Measurements from ENCODE around the gene EPC2. TPM values are rescaled to one million over a fixed set of nuclear protein-coding genes. Genes with fewer than 3 reads are reported as not detected.

The EPC2 gene
- total and polyA plus RNA-seq, 2 of the 8 experiments (the other 6 are each of a cell fraction or from before 2014, with no cell fraction given): 16.1 to 25.7 TPM

DNA sequence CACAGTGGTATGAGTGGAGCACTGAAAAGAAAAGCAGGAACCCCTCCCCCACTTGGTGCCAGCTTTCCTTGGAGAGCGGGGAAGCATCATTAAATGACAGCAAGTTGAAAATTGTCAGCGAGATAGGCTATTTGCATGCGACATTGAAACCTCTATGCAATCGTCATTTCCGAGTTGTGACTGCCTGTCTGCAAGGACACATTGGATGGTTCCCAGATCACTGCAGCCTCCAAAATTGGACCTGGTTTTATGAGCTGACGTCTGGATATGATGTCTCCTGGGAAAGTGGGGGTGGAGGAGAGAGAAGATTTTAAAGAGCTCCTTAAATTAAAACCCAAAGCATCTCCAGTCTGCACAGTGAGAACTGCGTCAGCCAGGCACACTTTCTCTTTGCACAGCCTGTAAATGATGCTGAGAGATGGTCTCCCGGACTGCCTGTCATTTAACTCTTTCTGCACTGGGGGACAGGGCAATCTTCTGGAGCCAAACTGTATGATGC, 172.7 kb downstream of the EPC2 start (continued):
- TF ChIP-seq, protein P1, sequence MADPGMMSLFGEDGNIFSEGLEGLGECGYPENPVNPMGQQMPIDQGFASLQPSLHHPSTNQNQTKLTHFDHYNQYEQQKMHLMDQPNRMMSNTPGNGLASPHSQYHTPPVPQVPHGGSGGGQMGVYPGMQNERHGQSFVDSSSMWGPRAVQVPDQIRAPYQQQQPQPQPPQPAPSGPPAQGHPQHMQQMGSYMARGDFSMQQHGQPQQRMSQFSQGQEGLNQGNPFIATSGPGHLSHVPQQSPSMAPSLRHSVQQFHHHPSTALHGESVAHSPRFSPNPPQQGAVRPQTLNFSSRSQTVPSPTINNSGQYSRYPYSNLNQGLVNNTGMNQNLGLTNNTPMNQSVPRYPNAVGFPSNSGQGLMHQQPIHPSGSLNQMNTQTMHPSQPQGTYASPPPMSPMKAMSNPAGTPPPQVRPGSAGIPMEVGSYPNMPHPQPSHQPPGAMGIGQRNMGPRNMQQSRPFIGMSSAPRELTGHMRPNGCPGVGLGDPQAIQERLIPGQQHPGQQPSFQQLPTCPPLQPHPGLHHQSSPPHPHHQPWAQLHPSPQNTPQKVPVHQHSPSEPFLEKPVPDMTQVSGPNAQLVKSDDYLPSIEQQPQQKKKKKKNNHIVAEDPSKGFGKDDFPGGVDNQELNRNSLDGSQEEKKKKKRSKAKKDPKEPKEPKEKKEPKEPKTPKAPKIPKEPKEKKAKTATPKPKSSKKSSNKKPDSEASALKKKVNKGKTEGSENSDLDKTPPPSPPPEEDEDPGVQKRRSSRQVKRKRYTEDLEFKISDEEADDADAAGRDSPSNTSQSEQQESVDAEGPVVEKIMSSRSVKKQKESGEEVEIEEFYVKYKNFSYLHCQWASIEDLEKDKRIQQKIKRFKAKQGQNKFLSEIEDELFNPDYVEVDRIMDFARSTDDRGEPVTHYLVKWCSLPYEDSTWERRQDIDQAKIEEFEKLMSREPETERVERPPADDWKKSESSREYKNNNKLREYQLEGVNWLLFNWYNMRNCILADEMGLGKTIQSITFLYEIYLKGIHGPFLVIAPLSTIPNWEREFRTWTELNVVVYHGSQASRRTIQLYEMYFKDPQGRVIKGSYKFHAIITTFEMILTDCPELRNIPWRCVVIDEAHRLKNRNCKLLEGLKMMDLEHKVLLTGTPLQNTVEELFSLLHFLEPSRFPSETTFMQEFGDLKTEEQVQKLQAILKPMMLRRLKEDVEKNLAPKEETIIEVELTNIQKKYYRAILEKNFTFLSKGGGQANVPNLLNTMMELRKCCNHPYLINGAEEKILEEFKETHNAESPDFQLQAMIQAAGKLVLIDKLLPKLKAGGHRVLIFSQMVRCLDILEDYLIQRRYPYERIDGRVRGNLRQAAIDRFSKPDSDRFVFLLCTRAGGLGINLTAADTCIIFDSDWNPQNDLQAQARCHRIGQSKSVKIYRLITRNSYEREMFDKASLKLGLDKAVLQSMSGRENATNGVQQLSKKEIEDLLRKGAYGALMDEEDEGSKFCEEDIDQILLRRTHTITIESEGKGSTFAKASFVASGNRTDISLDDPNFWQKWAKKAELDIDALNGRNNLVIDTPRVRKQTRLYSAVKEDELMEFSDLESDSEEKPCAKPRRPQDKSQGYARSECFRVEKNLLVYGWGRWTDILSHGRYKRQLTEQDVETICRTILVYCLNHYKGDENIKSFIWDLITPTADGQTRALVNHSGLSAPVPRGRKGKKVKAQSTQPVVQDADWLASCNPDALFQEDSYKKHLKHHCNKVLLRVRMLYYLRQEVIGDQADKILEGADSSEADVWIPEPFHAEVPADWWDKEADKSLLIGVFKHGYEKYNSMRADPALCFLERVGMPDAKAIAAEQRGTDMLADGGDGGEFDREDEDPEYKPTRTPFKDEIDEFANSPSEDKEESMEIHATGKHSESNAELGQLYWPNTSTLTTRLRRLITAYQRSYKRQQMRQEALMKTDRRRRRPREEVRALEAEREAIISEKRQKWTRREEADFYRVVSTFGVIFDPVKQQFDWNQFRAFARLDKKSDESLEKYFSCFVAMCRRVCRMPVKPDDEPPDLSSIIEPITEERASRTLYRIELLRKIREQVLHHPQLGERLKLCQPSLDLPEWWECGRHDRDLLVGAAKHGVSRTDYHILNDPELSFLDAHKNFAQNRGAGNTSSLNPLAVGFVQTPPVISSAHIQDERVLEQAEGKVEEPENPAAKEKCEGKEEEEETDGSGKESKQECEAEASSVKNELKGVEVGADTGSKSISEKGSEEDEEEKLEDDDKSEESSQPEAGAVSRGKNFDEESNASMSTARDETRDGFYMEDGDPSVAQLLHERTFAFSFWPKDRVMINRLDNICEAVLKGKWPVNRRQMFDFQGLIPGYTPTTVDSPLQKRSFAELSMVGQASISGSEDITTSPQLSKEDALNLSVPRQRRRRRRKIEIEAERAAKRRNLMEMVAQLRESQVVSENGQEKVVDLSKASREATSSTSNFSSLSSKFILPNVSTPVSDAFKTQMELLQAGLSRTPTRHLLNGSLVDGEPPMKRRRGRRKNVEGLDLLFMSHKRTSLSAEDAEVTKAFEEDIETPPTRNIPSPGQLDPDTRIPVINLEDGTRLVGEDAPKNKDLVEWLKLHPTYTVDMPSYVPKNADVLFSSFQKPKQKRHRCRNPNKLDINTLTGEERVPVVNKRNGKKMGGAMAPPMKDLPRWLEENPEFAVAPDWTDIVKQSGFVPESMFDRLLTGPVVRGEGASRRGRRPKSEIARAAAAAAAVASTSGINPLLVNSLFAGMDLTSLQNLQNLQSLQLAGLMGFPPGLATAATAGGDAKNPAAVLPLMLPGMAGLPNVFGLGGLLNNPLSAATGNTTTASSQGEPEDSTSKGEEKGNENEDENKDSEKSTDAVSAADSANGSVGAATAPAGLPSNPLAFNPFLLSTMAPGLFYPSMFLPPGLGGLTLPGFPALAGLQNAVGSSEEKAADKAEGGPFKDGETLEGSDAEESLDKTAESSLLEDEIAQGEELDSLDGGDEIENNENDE (IDR thresholded peaks at IDR 0.05; ENCODE audit: insufficient replicate concordance, low read length): no peak
- no peak for TF ChIP-seq EZH2 (IDR thresholded peaks at IDR 0.05; ENCODE audit: low read depth, low read length, severe bottlenecking)
- TF ChIP-seq RNF2 (IDR thresholded peaks at IDR 0.05; ENCODE audit: borderline replicate concordance, low read depth, low read length, missing control alignments, poor library complexity, severe bottlenecking): no peak
- TF ChIP-seq HDAC6 (IDR thresholded peaks at IDR 0.05; ENCODE audit: low read depth, low read length): no peak
- no peak for TF ChIP-seq TBP (IDR thresholded peaks at IDR 0.05; ENCODE audit: low read depth, low read length)
- no peak for TF ChIP-seq TEAD4 (IDR thresholded peaks at IDR 0.05; ENCODE audit: low read depth, low read length)
- no peak for TF ChIP-seq CHD1 (IDR thresholded peaks at IDR 0.05; ENCODE audit: low read depth, low read length)
- no peak for TF ChIP-seq SRF (IDR thresholded peaks at IDR 0.05; ENCODE audit: low read depth, low read length)

Data from H1 (cell line).